A673 (cell line): ENCODE results near the gene OR52M1. TPM values are rescaled to one million over a fixed set of nuclear protein-coding genes. Genes with fewer than 3 reads are reported as not detected.
A peak's percentile ranks its signal among the peaks of the same experiment; 100 is the strongest.

Source experiments
- BruUV-seq: library from RNA; stranded (reverse); fragments of 400-500 nt; replicated peaks from 2 replicates; lab custom pipeline; 2021; lab: Mats Ljungman, UMichigan
- CTCF ChIA-PET: fragments of 300-600 bp; sonication (Branson Sonifier 250); formaldehyde crosslinking; loops from one replicate; lab custom pipeline; 2022; ENCODE audit warnings: antibody characterized with exemption; lab: Charles Lee
- POLR2A ChIA-PET: fragments of 300-600 bp; sonication (Branson Sonifier 250); formaldehyde crosslinking; loops from one replicate; lab custom pipeline; 2022; ENCODE audit warnings: antibody characterized with exemption; ENCODE audit not compliant: low non-redundant PET; lab: Charles Lee
- DNase-seq: peaks from one replicate; pipeline ENCODE4 v3.0.0-alpha.2; 2015; ENCODE audit warnings: low spot score
- H3K27ac ChIP-seq: fragments of 200-600 bp; sonication (generic); 2 replicates; pipeline ENCODE4 v1.5.1; 2016; ENCODE audit warnings: mixed run types, low read depth, mild to moderate bottlenecking, mixed read lengths, antibody characterized with exemption, low read length; ENCODE audit not compliant: poor library complexity, severe bottlenecking
- H3K27me3 ChIP-seq: fragments of 200-600 bp; sonication (generic); replicated peaks from 2 replicates; pipeline ENCODE4 v1.6.1; 2017; ENCODE audit warnings: mixed run types, low read depth, mild to moderate bottlenecking, mixed read lengths, antibody characterized with exemption, low read length; ENCODE audit not compliant: insufficient read depth, poor library complexity
- H3K36me3 ChIP-seq: fragments of 200-600 bp; sonication (generic); 2 replicates; pipeline ENCODE4 v1.6.1; 2016; ENCODE audit warnings: mixed run types, mild to moderate bottlenecking, mixed read lengths, antibody characterized with exemption, low read length; ENCODE audit not compliant: insufficient read depth, poor library complexity, severe bottlenecking
- H3K4me1 ChIP-seq: fragments of 200-600 bp; sonication (generic); 2 replicates; pipeline ENCODE4 v1.6.1; 2017; ENCODE audit warnings: mixed run types, mild to moderate bottlenecking, mixed read lengths, antibody characterized with exemption, low read length; ENCODE audit not compliant: insufficient read depth, poor library complexity, severe bottlenecking
- H3K4me3 ChIP-seq: fragments of 200-600 bp; sonication (generic); 2 replicates; pipeline ENCODE4 v1.5.1; 2016; ENCODE audit warnings: low read depth, mixed run types, mild to moderate bottlenecking, mixed read lengths, low read length; ENCODE audit not compliant: poor library complexity, severe bottlenecking
- H3K9me3 ChIP-seq: fragments of 200-600 bp; sonication (generic); 2 replicates; pipeline ENCODE4 v1.6.1; 2016; ENCODE audit warnings: mixed run types, low read depth, mild to moderate bottlenecking, mixed read lengths, antibody characterized with exemption, low read length; ENCODE audit not compliant: poor library complexity, severe bottlenecking
- CTCF ChIP-seq: fragments of 300-800, 200-600 bp; sonication (generic); conservative IDR thresholded peaks from 2 replicates; pipeline ENCODE4 v1.5.1; 2017; ENCODE audit warnings: low read depth, mild to moderate bottlenecking, antibody characterized with exemption, low read length, moderate library complexity, mixed read lengths
- EZH2 ChIP-seq: fragments of 200-600 bp; sonication (generic); IDR thresholded peaks from 2 replicates; pipeline ENCODE4 v1.6.1; 2017; ENCODE audit warnings: borderline replicate concordance, low read depth, mild to moderate bottlenecking, mixed read lengths, antibody characterized with exemption, low read length; ENCODE audit not compliant: poor library complexity, severe bottlenecking
- intact Hi-C: fragments of 100-400 bp; cut with micrococcal nuclease; formaldehyde crosslinking; loops from one replicate; pipeline ENCODE4 v1.10.0; 2022; ENCODE audit not compliant: unreplicated experiment
- total RNA-seq: library from RNA; stranded (reverse); gene quantifications from 2 replicates; pipeline ENCODE4 v1.2.3, GENCODE V29; 2021

The OR52M1 gene
- total RNA-seq, 1 experiment from 2014 or later, result not detected

- Histone ChIP-seq H3K36me3 (no peaks in the 10 kb centered on the region), H3K9me3 (no peaks in the 10 kb centered on the region), H3K27ac (no peak overlapping the region), H3K4me3 (no peak overlapping the region), H3K4me1 (no peaks in the 10 kb centered on the region), H3K27me3 (peaks cover 4% of the 10 kb centered on the region)
- ChIA-PET POLR2A (no interaction called here), CTCF (no interaction called here)
- DNase-seq, result no peak
- TF ChIP-seq EZH2 (no peak), CTCF (no peak)
- intact Hi-C loops, result no loop called here
- BruUV-seq, result no TSS peak
Observed at GRCh38 chr11:4547416-4547815, 2.4 kb downstream of the OR52M1 start.

- Histone ChIP-seq H3K27me3 (no peaks in the 10 kb centered on the region), H3K36me3 (no peaks in the 10 kb centered on the region), H3K27ac (no peak overlapping the region), H3K4me1 (no peaks in the 10 kb centered on the region), H3K9me3 (no peaks in the 10 kb centered on the region), H3K4me3 (no peak overlapping the region)
- DNase-seq, result peak; percentile 19
- TF ChIP-seq CTCF (peak; percentile 54), EZH2 (no peak)
- no TSS peak for BruUV-seq
- ChIA-PET POLR2A (no interaction called here), CTCF (interaction anchor here (0.5 to 1.2 kb wide), 3 partner anchors 12 to 364 kb away, joined by 3 read pairs; no protein-coding TSS in a partner anchor)
- intact Hi-C loops, result no loop called here
Observed at GRCh38 chr11:4551346-4551979, 6.5 kb downstream of the OR52M1 start.

- H3K4me1 ChIP-seq, result no peaks in the 10 kb centered on the region
- intact Hi-C loops, result no loop called here
- TF ChIP-seq CTCF (no peak), EZH2 (no peak)
Observed at GRCh38 chr11:4559527-4560440, 14.8 kb downstream of the OR52M1 start.

More at GRCh38 chr11:4559527-4560440, 14.8 kb downstream of the OR52M1 start:
- POLR2A ChIA-PET, result no interaction called here
- BruUV-seq, result no TSS peak
- no peak overlapping the region for H3K4me3 ChIP-seq
- H3K27me3 ChIP-seq, result no peaks in the 10 kb centered on the region
- H3K27ac ChIP-seq, result no peak overlapping the region
- no peaks in the 10 kb centered on the region for H3K9me3 ChIP-seq
- DNase-seq, result no peak
- CTCF ChIA-PET, result no interaction called here
- no peaks in the 10 kb centered on the region for H3K36me3 ChIP-seq
